Peyer's patch (tissue), 4 donors: ENCODE data around the gene ZNF580. TPM values are rescaled to one million over a fixed set of nuclear protein-coding genes. Genes with fewer than 3 reads are reported as not detected.

Source experiments
- DNase-seq, 3 donors: peaks; one replicate each; pipeline ENCODE4 v3.0.0-alpha.2; 2017 to 2019
- H3K27ac ChIP-seq, 4 donors: fragments of 200-600 bp; sonication (generic); one replicate each; pipeline ENCODE4 v1.5.1; 2016 to 2019
- H3K27me3 ChIP-seq, 2 donors: fragments of 200-600 bp; sonication (generic); one replicate each; pipeline ENCODE4 v1.5.1; 2019
- H3K36me3 ChIP-seq, 3 donors: fragments of 200-600 bp; sonication (generic); one replicate each; pipeline ENCODE4 v1.5.1; 2016 to 2019
- H3K4me1 ChIP-seq, 4 donors: fragments of 200-600 bp; sonication (generic); one replicate each; pipeline ENCODE4 v1.5.1; 2016 to 2019
- H3K4me3 ChIP-seq, 4 donors: fragments of 200-600 bp; sonication (generic); 1 replicate in 3 of 4; 2 replicates in 1 of 4; pipeline ENCODE4 v1.5.1; 2016 to 2019; ENCODE audit warnings: mild to moderate bottlenecking in 1 of 4
- H3K9me3 ChIP-seq, 4 donors: fragments of 200-600 bp; sonication (generic); one replicate each; pipeline ENCODE4 v1.5.1; 2016 to 2019; ENCODE audit warnings: mild to moderate bottlenecking in 1 of 4
- CTCF ChIP-seq, 6 experiments: fragments of 450-650 bp in 4 of 6; fragments of 200-600 bp in 2 of 6; sonication (generic) in 1 of 6; IDR thresholded peaks; one replicate each; pipeline ENCODE4 v1.5.1; 2017 to 2019; ENCODE audit warnings: antibody characterized with exemption in 6 of 6, mild to moderate bottlenecking in 3 of 6, moderate library complexity in 1 of 6
- POLR2A ChIP-seq, 2 donors: fragments of 450-650 bp; IDR thresholded peaks; one replicate each; pipeline ENCODE4 v1.5.1; 2017; ENCODE audit warnings: antibody characterized with exemption in 2 of 2, mild to moderate bottlenecking in 2 of 2, moderate library complexity in 2 of 2
- total RNA-seq, 4 donors: library from RNA; depleted of rRNA; stranded (reverse); fragments of >200 nt; gene quantifications; one replicate each; pipeline ENCODE4 v1.1.0, GENCODE V29; 2016

ZNF580 gene
- total RNA-seq, 4 donors from 2014 or later, result 12.3 to 38.4 (median 25.2) TPM

- H3K27me3 ChIP-seq, result no peaks in the 10 kb centered on the region
- H3K27ac ChIP-seq, result no peak overlapping the region
- peaks cover 0 to 54% (median 4%) of the 10 kb centered on the region in 3 donors for H3K36me3 ChIP-seq
- H3K4me3 ChIP-seq, result no peak overlapping the region
- TF ChIP-seq CTCF (IDR thresholded peaks at IDR 0.05), result no peak
- TF ChIP-seq POLR2A (IDR thresholded peaks at IDR 0.05), result no peak
- DNase-seq, result no peak
- H3K4me1 ChIP-seq, result peaks cover 8 to 43% (median 34%) of the 10 kb centered on the region in 4 donors
- H3K9me3 ChIP-seq, result no peaks in the 10 kb centered on the region
These were observed 18.2 kb downstream of the ZNF580 start for GRCh38 chr19:55658846-55659459.

- H3K4me3 ChIP-seq, result no peak overlapping the region
- no peaks in the 10 kb centered on the region for H3K9me3 ChIP-seq
- no peak overlapping the region for H3K27ac ChIP-seq
- TF ChIP-seq CTCF (IDR thresholded peaks at IDR 0.05) (no peak), POLR2A (IDR thresholded peaks at IDR 0.05) (no peak)
- DNase-seq, result no peak
- H3K4me1 ChIP-seq, result peaks cover 8 to 43% (median 34%) of the 10 kb centered on the region in 4 donors
- H3K27me3 ChIP-seq, result no peaks in the 10 kb centered on the region
- peaks cover 0 to 63% (median 4%) of the 10 kb centered on the region in 3 donors for H3K36me3 ChIP-seq
These were observed 19.0 kb downstream of the ZNF580 start for GRCh38 chr19:55659822-55660221.

GRCh38 chr19:55660404-55660803 lies 19.6 kb downstream of the ZNF580 start:
- Histone ChIP-seq H3K9me3 (no peaks in the 10 kb centered on the region), H3K36me3 (peaks cover 0 to 67% (median 4%) of the 10 kb centered on the region in 3 donors), H3K27ac (no peak overlapping the region), H3K4me1 (peaks cover 8 to 43% (median 34%) of the 10 kb centered on the region in 4 donors), H3K4me3 (no peak overlapping the region), H3K27me3 (no peaks in the 10 kb centered on the region)
- TF ChIP-seq CTCF (IDR thresholded peaks at IDR 0.05) (no peak), POLR2A (IDR thresholded peaks at IDR 0.05) (no peak)
- DNase-seq, result no peak

- H3K27ac ChIP-seq, result no peak overlapping the region
- no peak for TF ChIP-seq CTCF (IDR thresholded peaks at IDR 0.05)
- no peak for TF ChIP-seq POLR2A (IDR thresholded peaks at IDR 0.05)
- no peak overlapping the region for H3K4me3 ChIP-seq
- H3K27me3 ChIP-seq, result no peaks in the 10 kb centered on the region
- H3K9me3 ChIP-seq, result no peaks in the 10 kb centered on the region
- peaks cover 8 to 41% (median 31%) of the 10 kb centered on the region in 4 donors for H3K4me1 ChIP-seq
- no peak for DNase-seq
- H3K36me3 ChIP-seq, result peaks cover 0 to 73% (median 4%) of the 10 kb centered on the region in 3 donors
These were observed 20.2 kb downstream of the ZNF580 start for GRCh38 chr19:55660991-55661390.

- TF ChIP-seq CTCF (IDR thresholded peaks at IDR 0.05) (no peak), POLR2A (IDR thresholded peaks at IDR 0.05) (no peak)
- Histone ChIP-seq H3K36me3 (peaks cover 0 to 81% (median 4%) of the 10 kb centered on the region in 3 donors), H3K4me1 (peaks cover 5 to 41% (median 23%) of the 10 kb centered on the region in 4 donors), H3K4me3 (no peak overlapping the region), H3K9me3 (no peaks in the 10 kb centered on the region), H3K27me3 (no peaks in the 10 kb centered on the region), H3K27ac (no peak overlapping the region)
- no peak for DNase-seq
These were observed 21.0 kb downstream of the ZNF580 start for GRCh38 chr19:55661826-55662225.
